Activated CD4-positive, alpha-beta T cell treated with anti-CD3 and anti-CD28 coated beads, Interleukin-2, Interleukin-4, amounts not matched to agents 100 ng/mL and 50 ng/mL, durations not matched to agents 16 hours and 8 hours (primary cell): ENCODE results near the gene HACD1.

Source experiments
- DNase-seq: peaks from one replicate; pipeline ENCODE4 v3.0.0-alpha.2; 2020; ENCODE audit warnings: low spot score

HACD1 gene, protein sequence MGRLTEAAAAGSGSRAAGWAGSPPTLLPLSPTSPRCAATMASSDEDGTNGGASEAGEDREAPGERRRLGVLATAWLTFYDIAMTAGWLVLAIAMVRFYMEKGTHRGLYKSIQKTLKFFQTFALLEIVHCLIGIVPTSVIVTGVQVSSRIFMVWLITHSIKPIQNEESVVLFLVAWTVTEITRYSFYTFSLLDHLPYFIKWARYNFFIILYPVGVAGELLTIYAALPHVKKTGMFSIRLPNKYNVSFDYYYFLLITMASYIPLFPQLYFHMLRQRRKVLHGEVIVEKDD

DNA sequence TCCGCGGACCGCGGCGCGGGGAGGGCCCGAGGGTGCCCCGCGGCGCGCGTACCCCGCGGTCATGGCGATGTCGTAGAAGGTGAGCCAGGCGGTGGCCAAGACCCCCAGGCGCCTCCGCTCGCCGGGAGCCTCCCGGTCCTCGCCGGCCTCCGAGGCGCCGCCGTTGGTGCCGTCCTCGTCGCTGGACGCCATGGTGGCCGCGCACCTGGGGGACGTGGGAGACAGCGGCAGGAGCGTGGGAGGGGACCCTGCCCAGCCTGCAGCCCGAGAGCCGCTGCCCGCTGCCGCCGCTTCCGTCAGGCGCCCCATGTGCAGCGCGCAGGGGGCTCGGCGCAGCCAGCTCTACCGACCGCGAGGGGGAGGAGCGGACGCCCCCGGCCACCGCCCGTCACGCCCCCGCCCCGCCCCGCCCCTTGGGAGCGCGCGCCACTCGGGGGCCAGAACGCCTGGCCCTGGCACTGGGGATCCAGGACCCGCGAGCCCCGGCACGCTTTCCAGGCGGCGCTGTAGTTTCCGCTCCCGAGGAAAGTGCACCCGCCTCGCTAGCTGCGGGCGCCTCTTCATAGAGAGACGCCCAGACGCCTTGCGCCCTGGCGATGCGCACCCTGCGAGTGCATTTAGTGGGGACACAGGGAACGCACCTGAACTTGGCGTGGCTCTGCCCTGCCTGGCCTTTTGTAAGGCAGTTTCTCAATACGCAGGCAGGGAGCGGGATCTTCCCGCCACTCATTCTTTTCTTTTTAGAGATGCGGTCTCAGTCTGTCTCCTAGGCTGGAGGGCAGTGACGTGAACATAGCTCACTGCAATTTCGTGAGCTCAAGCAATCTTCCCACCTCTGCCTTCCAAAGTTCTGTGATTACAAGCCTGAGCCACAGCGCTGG, at the start of gene HACD1:
Gene HACD1 (minus strand): TSS at position 344 of the 881 bp plus-strand sequence. CDS start 35 bp downstream, at position 309.
- DNase-seq = peak; percentile 51

DNA sequence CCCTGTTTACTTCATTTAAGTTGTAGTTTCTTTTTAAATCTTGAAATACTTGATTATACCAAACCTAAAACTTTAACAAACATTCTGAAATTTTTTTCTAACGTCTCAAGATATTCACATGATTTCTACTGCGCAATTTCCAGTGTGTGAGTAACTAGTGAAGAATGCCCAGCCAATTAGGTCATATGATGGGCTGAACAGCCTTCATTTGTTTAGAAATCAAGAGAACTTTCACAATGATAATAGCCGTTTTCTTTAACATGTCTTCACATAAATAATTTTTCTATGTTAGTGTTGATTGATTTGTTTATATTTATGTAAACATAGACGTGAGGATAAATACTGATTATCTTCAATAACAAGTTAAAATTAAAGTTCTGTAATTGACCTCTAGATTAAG, 48.6 kb upstream of the HACD1 start:
- DNase-seq = no peak

DNA sequence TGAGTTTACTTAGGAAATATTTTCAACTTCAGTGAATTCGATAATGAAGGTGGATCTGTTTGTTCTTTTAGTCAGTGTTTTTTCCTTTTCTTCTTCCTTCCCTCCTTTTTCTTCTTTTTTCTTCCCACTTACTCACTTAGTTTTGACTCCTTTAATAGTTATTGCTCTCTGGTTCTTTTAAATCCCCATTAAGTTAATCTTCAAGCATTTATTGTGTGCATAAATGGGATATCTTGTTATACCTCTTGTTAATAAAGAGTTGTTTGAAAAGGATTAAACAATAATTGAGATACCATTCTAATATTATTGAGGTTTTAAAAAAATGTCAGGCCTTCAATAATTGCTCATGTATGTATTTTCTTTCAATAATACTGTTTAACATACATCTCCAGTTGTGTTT, 46.3 kb upstream of the HACD1 start:
- no peak for DNase-seq

DNA sequence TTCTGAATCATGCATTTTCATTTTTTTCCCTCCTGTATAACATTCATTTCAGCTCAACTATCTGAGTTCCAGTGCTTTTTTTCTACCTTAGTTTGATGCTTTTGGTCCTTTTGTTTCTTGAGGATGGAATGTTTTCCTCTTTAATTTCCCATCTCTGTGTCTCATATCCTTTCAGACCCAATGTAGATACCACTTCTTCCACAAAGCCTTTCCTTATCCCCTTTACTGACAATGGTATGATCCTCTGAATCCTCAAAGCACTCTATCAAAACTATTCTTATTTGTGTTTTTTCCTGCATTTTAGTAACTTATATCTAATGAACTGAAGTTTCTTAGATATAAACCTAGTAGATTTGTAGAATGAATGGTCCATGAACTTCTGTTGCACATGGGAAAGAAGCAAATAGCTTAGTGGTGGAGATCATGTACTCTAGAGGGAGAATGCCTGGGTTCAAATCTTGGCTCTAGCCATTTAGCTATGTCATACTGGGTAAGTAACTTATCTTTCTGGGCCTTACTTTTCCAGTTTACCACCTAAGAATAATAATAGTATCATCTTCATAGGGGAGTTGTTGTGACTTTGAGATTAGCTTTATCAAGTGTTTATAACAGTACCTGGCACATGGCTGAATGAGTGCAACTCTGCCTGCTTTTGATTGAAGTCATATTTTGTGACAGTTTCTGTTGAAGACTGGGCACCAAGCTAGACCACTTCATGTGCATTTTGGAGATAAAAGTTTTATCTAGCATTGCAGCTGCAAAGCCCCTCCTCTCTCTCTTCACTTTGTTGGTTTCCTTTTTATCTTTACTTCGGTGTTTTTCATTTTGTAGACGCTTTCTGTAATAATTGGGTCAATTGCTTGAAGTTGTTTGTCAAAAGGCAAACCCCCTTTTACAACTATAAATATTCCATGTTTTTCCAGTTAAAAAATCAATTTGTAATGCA, 45.3 kb upstream of the HACD1 start:
- DNase-seq = no peak

DNA sequence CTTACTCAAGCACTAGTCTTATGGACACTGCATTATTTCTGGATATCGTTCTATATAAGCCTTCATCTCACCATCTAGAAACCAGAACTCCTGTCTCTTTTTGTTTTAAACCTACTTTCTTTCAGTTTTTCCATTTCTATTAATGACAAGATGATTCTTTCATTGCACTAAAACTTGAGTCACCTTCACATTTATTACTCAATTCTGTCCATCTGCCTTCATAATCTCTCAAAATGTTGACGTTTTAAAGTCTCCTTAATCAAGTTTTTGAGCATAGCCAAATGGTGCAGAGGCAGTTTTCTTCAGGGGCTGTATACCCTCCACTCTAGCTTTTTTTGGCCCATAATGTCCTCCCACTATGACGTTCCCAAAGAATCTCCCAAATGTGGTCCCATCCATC, 44.3 kb upstream of the HACD1 start:
- DNase-seq = no peak

DNA sequence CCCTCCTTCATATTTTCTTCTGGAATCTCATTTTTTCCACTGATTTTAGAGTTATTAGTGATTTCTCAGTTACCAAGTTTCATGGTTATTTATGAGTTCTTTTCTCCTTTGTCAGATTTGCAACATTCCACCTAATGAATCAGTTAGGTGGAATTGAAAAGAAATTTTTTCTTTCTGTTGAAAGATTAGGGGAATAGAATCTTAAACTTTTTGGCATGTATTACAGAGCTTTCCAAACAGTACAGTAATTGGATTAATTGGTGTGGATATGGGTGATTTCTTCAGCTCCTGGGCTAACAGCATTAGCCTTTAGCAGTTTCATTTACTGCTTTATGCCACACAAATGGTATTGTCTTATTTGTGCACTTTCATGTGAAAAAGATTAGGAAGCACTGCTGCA, 43.7 kb upstream of the HACD1 start:
- no peak for DNase-seq

DNA sequence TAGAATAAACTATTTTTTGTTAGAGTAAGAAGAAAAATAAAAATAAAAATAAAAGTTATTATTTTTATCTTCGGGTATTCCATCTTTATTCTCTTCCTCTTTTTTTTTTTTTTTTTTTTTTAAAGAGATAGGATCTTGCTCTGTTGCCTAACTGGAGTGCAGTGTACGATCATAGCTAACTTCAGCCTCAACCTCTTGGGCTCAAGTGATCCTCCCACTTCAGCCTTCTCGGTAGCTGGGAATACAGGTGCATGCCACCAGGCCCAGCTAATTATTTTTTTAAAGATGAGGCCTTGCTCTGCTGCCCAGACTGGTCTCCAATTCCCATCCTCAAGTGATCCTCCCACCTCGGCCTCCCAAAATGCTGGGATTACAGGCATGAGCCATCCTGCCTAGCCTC, 42.2 kb upstream of the HACD1 start:
- DNase-seq = no peak

DNA sequence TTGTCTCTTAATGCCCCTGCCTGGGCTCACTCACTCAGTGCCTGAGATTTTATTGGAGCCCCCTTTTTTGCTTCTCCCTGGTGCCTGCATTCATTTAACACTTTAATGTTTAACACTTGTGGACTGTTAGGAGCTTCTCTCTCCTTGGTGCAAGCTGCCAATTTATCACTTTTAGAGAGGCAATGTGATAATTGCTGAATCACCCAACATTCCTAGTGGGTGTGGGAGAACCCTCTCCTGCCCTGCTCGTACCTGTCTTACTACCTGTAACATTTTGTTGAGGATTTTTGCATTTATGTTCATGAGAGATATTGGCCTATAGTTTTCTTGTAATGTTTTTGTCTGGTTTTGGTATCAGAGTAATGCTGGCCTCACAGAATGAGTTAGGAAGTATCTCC, 39.9 kb upstream of the HACD1 start:
- no peak for DNase-seq

DNA sequence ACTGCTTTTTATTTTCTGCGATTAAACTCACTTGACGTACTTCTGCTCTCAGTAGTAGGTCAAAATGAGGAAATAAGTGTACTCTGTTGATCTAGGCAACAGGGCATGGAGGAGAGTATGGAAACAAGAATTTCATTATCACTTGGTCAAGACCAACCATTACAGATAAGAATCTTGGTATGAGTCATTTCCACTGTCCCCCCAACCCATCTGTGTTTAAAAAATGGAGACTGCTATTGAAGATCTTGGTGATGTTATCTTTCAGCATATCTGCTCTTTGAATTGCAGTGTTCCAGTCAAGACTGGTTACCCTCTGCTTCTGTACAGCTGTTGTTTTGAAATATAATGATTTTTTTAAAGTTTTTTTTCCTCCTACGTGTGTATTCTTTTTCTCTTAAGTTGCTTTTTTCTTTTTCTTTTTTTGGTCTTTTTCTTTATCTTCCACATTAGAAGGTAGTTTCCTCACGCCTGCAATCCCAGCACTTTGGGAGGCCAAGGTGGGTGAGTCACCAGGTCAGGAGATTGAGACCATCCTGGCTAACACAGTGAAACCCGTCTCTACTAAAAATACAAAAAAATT, 38.5 kb upstream of the HACD1 start:
- DNase-seq = peak; percentile 72

DNA sequence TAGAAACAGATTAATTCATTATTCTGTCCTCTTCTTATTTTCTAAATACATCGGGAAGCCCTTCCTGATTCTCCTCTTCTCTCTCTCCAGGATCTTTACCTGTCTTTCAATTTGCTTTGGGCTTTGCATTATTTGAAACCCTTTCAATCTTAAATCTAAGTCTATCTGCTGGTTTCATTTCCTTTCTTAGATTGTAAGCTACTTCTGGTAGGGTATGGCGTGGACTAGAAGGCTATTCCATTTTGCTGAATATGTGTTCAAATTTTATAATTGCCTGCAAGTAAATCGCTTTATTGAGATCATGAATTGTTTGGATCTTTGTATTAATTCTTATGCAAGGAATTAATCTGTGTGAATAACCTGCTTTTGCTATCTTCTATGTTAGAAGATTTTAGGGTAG, 37.8 kb upstream of the HACD1 start:
- DNase-seq = no peak

DNA sequence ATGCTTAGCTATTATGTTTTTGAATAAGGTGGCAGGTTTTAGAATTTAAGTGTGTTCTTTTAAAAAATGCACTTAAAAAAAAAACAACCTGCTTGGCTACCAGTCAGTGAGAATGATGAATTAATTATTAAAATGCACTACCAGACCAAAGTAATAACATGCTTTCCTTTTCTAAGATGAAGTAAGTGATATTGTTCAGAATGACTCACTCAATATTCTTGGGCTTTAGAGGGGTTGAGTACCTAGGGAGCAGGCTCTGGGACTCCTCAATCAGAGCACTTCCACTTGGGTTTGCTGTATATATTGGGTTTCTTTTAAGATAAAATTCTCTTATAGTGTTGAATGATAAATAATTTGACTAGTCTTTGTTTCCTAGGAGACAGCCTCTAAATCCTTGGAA, 35.4 kb upstream of the HACD1 start:
- no peak for DNase-seq

DNA sequence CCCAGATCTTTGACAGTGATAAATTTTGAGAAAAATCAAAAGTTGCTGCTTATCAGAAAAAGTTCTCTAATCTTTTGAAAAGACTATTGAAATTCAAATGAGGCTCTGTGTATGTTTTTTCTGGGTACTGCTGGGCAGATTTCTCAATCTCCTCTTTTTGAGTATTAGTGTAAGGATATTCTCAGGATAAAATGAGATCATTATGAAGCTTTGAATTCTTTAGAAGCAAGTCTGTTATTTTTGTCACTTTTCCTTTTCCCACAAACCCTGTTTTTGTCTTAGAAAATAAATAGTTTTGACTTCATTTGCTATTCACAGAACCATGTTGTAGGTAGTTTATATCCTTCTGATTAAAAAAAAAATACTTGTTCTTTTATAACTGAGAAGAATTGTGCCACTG, 34.7 kb upstream of the HACD1 start:
- no peak for DNase-seq

DNA sequence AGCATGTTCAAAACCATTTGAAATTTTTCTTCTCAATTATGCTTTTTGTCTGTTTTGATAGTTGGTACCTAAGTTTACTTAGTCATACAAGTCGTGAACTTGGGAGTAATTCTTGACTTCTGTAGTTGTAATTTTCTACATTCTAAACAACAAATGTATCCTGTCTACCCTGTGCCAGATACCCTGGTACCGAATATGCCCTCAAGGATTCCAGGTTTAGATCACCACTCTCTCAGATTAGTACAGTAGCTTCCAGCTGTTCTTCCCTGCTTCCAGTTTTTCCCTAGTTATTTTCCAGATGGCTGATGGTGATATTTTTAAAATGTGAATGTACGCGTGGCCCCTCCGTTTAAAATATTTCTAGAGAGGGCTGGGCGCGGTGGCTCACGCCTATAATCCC, 33.2 kb upstream of the HACD1 start:
- DNase-seq = no peak

DNA sequence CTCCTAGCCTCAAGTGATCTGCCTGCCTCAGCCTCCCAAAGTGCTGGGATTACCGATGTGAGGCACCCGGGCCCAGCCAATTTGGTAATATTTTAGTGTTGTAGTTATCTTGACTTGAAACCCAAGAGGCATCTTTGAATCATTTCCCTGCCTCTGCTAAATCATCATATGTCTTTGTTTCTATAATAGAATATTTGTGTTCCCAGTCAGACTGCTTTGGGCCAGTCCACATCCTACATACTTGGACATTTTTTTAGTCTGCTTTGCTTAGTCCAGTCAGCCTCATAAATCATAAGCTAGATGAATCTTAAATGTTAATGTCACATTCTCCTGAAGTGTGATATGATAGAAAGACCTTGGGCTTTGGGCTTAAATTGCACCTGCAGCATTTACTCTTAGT, 32.7 kb upstream of the HACD1 start:
- DNase-seq = no peak

DNA sequence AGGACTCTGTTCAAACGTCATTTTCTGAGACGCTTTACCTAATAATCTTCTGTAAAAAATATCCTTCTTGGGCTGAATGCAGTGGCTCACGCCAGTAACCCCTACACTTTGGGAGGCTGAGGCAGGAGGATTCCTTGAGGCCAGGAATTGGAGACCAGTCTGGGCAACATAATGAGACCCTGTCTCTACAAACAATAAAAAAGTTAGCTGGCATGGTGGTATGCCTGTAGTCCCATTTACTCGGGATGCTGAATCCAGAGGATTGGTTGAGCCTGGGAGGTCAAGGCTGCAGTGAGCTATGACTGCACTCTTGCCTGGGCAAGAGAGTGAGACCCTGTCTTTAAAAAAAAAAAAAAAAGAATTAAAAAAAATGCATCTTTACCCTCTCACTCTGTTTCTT, 31.9 kb upstream of the HACD1 start:
- DNase-seq = no peak

DNA sequence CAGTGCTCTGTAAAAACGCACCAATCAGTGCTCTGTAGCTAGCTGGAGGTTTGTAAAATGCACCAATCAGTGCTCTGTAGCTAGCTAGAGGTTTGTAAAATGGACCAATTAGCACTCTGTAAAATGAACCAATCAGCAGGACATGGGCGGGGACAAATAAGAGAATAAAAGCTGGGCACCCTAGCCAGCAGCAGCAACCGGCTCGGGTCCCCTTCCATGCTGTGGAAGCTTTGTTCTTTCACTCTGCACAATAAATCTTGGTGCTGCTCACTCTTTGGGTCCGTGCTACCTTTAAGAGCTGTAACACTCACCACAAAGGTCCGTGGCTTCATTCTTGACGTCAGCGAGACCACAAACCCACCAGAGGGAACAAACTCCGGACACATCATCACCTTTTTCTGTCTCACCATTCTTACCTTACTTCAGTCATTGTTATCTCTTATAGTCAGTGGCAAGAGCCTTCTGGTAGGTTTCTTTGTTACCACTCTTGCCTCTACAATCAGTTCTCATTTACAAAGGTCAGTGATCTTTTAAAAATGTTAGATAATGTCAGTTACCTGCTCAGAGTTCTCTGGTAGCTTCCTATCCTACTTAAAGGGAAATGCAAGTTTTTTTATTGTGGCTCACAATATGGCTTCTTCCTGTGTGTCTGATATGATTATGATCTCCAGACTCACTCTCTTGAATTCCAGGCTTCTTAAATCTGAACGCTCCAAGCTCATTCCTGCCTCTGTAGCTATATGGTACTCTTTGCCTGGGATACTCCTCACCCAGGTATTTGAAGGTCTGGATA, 31.3 kb upstream of the HACD1 start:
- peak; percentile 60 for DNase-seq

DNA sequence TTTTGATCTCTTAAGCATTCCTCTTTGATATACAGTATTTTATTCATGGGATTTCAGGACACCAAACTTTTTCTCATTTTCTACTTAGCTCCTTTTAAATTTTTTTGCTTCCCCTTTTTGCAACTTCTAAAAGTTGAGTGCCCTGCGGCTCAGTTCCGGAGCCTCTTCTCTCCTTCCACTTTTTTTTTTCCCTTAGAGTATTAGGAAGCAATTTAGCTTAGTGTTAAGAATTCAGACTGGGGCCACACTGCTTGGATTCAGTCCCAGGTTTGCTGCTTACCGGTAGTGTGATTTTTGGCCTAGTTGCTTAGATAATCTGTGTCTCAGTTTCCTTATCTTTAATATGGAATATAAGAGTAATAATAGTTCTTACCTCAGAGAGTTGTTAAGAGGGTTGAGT, 30.2 kb upstream of the HACD1 start:
- no peak for DNase-seq

DNA sequence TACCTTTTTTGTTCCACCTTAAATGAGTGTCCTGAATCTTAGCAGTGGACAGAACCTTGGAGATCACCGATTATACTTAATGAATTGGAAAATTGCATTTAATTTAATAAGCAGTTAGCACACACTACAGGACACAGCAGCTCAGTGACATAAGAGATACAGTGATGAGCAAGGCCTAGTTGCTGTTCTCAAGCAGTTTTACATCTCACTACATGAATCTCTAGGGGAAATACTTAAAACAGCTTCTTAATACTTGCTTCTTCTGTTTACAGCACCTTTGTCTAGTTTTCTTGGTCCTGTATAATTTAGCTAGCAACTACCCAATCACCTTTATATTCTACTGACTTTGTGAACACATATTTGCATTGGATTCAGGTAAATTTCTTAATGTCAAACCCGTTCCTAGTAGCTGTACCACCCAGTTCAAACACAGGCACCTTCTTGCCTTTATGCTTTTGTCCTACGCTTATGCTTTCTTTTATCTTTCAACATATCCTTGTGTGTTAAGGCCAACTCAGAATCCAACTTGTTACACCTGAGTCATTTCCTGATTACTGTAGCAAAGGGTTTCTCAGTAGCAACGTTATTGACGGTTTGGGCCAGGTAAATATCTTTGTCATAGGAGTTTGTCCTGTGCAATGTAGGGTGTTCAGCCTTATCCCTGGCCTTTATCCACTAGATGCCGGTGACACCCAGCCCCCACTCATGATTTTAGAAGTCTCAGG, 28.6 kb upstream of the HACD1 start:
- peak; percentile 81 for DNase-seq

DNA sequence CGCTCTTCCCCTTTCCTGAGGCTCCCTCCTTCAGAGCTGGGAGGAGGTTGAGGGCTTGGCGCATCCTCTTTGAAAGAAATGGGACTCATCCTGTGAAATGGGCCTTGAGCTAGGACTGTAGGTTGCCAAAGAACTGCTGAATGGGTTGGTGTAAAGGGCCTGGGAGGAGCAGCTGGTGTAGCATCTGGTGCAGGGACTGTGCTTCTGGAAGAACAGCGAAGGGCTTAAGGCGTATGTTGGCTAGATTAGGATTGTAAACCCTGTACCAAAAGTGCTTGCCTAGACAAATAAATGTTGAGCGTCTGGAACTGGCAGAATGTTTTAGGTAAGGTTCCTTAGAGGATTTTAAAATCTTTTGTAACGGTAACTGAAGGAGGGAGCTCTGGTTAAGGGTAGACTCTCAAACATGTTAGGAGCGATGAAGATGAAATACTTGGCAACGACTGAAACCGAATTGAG, 27.3 kb upstream of the HACD1 start:
- DNase-seq = no peak

DNA sequence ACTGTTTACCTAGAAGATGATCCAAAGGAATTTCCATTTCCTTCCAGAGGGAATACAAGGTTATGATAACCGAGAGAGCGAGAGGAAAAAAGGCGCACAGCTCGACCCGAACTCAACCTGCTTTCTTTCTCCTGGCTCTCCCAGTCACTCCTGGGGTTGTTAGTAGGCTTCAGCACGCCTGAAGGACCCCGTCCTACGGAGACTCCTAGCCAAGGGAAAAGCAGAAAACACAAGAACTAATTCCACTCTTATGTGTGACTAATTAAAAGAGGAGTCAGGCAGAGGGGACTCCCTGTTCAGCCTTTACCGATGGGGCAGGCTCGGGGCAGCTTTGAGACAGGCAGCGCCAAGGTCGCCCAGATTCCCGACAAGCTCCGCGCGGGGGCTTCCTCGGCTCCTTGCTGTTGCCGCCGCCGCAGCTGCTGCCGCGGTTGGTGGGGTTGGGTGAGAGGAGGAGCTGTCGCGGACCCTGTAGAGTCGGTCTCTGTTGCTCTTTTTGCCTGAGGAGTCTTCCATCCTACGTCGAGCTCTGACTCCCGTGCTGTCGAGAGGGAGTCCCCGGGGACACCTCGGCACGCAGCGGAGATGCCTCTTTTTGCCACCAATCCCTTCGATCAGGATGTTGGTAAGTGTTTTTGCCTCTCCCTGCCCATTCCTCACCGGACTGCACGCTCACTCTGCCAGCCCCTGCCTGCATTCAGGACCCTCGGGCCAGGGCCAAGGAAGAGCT, 26.7 kb upstream of the HACD1 start, which contains the start of gene STAM:
Gene STAM (plus strand): TSS at position 397 of the 730 bp plus-strand sequence. CDS start 189 bp downstream, at position 586.
- DNase-seq = peak; percentile 93
